ENCODE results near the gene TBCE.
"Not testable (repeated sequence)": the region's sequence is repeated elsewhere in the genome, so short reads cannot be mapped to it uniquely, and the experiment has no call there.

Gene TBCE

GRCh38 chr1:235357485-235358373 is 9.5 kb upstream of the TBCE start:
- DNase-seq (ENCODE audit: low read depth), result no peak

- no peak for DNase-seq (ENCODE audit: low read depth)
Observed at GRCh38 chr1:235358899-235359298, 8.3 kb upstream of the TBCE start.

DNA sequence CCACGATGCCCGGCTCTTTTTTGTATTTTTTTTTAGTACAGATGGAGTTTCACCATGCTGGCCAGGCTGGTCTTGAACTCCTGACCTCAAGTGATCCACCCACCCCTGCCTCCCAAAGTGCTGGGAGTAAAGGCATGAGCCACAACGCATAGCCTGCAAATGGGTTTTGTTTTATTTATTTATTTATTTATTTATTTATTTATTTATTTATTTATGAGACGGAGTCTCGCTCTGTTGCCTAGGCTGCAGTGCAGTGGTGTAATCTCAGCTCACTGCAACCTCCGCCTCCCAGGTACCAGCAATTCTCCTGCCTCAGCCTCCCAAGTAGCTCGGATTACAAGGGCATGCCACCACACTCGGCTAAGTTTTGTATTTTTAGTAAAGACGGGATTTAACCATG is 3.0 kb upstream of the TBCE start:
- DNase-seq (ENCODE audit: low read depth), result not testable (repeated sequence)

DNA sequence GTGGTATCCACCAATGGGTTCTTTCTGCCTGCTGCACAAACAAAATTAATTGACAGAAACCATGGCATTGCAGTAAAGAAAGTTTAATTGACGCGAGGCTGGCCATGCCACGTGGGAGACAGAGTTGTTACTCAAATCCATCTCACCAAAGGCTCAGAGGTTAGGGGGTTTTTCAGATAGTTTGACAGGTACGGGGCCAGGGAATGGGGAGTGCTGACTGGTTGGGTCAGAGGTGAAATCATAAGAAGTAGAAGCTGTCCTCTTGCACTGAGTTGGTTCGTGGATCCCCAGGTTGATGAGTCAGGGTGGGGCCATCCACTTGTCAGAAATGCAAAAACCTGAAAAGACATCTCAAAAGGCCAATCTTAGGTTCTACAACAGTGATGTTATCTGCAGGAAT is 941 bp upstream of the TBCE start:
- no peak for DNase-seq (ENCODE audit: low read depth)

GRCh38 chr1:235368428-235368827 is 1.2 kb downstream of the TBCE start:
- DNase-seq (ENCODE audit: low read depth), result no peak

- DNase-seq (ENCODE audit: low read depth), result no peak
Observed at GRCh38 chr1:235369802-235370201, 2.6 kb downstream of the TBCE start.

GRCh38 chr1:235375919-235376605 is 8.8 kb downstream of the TBCE start:
- DNase-seq (ENCODE audit: low read depth), result no peak

DNA sequence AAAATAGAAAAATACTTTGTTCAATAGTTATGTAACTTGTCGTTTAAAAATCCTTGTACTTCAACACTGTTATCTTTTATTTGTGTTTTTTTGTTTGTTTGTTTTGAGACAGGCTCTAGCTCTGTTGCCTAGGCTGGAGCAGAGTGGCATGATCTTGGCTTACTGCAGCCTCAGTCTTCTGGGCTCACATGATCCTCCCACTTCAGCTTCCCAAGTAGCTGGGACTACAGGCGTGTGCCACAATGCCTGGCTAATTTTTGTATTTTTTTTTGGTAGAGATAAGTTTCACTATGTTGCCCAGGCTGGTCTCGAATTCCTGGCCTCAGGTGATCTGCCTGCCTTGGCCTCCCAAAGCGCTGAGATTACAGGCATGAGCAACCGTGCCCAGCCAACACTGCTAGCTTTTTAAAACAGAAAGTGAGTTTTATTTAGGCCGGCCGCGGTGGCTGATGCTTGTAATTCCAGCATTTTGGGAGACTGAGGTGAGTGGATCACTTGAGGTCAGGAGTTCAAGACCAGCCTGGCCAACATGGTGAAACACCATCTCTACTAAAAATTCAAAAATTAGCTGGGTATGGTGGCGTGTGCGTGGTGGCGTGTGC is 11.0 kb downstream of the TBCE start:
- DNase-seq (ENCODE audit: low read depth), result not testable (repeated sequence)

DNA sequence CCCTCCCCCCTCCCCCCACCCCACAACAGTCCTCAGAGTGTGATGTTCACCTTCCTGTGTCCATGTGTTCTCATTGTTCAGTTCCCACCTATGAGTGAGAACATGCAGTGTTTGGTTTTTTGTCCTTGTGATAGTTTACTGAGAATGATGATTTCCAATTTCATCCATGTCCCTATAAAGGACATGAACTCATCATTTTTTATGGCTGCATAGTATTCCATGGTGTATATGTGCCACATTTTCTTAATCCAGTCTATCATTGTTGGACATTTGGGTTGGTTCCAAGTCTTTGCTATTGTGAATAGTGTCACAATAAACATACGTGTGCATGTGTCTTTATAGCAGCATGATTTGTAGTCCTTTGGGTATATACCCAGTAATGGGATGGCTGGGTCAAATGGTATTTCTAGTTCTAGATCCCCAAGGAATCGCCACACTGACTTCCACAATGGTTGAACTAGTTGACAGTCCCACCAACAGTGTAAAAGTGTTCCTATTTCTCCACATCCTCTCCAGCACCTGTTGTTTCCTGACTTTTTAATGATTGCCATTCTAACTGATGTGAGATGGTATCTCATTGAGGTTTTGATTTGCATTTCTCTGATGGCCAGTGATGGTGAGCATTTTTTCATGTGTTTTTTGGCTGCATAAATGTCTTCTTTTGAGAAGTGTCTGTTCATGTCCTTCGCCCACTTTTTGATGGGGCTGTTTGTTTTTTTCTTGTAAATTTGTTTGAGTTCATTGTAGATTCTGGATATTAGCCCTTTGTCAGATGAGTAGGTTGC is 14.9 kb downstream of the TBCE start:
- DNase-seq (ENCODE audit: low read depth), result not testable (repeated sequence)

- DNase-seq (ENCODE audit: low read depth), result not testable (repeated sequence)
Observed at GRCh38 chr1:235385633-235386032, 18.4 kb downstream of the TBCE start.

GRCh38 chr1:235391874-235392273 is 24.6 kb downstream of the TBCE start:
- DNase-seq (ENCODE audit: low read depth), result no peak

GRCh38 chr1:235397733-235398132 is 30.5 kb downstream of the TBCE start:
- DNase-seq (ENCODE audit: low read depth), result peak; percentile 92

DNA sequence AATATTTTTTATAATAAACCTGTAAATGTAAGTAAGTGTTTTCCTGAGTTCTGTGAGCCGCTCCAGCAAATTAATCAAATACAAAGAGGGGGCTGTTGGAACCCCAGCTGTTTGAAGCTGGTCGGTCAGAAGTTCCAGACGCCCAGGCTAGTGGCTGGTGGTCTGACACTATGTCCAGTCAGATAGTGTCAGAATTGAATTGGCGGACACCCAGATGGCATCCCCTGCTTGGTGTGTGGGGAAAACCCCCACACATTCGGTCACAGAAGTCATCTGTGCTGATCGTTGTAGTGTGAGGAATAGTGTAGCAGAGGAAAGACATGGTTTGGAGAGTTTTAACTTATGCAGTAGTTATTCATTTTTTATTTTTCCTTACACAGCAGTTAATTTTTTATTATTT is 32.4 kb downstream of the TBCE start:
- no peak for DNase-seq (ENCODE audit: low read depth)

DNA sequence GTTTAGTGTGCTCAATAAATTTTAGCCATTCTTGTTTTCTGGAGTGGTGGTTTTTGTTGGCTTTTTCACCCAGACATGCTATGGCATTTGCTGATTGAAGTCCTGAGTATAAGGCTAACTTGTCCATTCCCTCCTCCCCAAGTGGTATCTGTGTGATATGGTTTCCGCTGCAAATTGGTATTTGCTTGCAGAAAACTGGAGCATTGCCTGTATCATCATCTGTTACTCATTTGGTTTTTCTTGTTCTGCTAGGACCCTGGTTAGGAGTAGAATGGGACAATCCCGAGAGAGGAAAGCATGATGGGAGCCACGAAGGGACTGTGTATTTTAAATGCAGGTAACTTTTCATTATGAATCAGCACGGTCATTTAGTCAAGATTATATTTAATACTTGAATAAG is 34.0 kb downstream of the TBCE start:
- no peak for DNase-seq (ENCODE audit: low read depth)

DNA sequence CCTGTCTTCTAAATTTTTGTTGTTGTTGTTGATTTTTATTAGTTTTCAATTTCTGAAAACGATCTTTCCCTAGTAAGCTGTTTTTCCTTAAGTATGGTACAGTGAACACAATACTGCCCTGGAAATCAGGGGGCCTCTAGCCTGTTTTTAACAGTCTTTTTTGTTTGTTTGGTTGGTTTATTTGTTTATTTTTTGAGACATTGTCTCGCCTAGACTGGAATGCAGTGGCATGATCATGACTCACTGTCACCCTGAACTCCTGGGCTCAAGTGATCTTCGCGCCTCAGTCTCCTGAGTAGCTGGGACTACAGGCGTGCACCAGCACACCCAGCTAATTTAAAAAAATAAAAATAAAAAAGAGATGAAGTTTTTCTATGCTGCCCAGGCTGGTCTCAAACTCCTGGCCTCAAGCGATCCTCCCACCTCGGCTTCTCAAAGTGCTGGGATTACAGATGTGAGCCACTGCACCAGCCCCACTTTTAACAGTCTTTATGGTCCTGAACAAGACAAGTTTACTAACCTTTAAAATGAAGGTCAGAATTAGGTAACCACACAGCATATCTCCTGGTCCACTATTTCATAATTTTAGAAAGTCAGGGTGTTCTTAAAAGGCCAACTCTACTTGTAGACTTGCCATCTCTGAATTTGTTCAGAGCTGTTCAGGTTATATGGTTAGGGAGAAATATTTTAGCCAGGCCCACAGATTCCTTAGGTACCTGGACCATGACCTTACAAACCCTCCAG is 35.4 kb downstream of the TBCE start:
- DNase-seq (ENCODE audit: low read depth), result no peak

- DNase-seq (ENCODE audit: low read depth), result no peak
Observed at GRCh38 chr1:235403593-235403992, 36.4 kb downstream of the TBCE start.

DNA sequence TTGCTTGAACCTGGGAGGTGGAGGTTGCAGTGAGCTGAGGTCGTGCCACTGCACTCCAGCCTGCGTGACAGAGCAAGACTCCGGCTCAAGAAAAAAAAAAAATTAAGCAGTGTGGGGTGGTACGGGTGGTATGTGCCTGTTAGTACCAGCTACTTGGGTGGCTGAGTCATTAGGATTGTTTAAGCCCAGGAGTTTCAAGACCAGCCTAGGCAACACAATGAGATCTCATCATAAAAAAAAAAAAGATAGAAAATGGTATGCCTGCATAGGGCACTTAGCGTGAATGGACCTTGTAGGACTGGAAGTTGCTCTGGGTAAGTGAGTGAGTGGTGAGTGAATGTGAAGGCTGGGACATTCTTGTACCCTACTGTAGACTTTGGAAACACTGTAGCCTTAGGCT is 37.0 kb downstream of the TBCE start:
- no peak for DNase-seq (ENCODE audit: low read depth)

DNA sequence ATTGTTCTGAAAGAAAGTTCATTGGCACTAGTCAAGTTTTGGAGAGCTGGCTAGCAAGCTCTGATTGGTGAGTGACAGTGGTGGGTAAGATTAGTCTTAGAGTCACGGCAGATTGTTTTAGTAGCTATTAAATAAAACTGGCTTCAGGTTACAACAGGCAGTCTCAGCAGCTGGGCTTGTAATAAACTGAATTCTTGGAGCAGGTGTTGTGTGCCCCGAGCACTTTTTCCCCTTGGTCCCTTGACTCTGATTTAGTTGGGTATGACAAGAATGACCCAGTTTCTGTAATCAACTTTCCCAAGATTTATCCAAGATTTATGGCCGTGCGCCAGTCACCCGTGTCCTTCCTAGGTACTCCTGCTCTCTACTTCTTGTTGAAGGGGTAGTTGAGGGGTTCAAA is 40.2 kb downstream of the TBCE start:
- DNase-seq (ENCODE audit: low read depth), result no peak

DNA sequence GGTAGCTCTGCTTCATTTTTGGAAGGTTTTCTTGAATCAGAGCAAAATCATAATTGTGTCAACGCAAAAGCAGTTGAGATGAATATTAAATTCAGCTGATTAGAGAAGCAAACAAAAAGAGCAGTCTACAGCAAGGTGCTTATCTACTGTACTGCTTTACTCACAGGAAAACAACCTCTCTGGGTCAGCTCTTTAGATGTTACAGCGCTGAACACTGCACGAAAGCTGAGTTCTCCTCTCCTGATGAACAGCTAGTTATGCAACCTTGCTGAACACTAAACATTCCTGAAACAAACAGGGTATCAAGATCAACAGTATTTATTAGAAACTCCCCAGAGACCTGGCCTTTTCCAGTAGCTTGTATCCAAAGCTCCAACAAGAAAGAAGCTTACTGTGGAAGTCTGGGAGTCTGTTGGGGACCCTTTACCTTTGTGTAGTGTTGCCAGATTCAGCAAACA is 41.3 kb downstream of the TBCE start:
- no peak for DNase-seq (ENCODE audit: low read depth)

DNA sequence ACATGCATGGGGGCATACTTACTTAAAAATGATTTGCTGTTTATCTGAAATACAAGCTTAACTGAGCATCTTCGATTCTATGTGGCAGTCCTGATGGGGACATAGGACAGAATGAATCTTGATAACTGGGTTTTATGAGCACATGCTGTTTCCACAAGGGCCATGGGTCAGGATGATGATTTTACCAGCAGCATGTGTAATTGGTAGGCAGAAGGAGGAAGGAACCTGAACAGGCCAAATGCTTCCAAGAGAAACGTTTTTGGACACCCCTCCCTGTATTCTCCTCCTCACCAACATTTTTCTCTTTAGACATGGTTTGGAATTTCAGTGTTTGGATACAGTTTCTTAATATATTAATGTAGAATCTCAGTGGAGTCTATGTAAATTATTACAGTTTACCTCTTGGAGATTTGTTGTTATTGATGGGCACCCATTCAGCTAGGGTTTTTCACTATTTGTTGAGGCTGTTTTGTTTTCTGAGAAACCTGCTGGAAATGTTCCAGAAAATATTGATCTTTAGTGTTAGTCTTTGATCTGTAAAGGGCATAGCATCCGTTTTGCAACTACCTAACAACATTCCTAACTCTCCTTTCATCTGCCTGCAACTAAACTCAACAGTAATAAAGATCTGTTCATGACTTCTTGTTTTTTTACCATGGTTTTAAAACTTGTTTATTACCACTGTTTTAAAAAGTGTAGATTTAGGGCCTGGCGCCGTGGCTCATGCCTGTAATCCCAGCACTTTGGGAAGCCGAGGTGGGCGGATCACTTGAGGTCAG is 42.0 kb downstream of the TBCE start:
- no peak for DNase-seq (ENCODE audit: low read depth)

DNA sequence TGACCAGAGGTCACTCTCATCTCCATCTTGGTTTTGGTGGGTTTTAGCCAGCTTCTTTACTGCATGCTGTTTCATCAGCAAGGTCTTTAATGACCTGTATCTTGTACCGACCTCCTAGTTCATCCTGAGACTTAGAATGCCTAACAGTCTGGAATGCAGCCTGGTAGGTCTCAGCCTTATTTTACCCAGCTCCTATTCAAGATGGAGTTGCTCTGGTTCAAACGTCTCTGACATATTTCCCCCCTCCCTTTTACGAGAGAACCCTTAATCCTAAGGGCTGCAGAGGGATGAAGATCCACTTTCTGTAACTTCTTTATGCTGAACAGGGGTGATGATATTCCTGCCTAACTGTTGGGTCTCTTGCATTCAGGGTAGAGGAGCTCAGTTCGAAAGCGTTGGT is 43.2 kb downstream of the TBCE start:
- no peak for DNase-seq (ENCODE audit: low read depth)
